Loucy (cell line): ENCODE measurements around the gene KCNMB2.

Source experiments
- EZH2phosphoT487 ChIP-seq: fragments of 200-600 bp; IDR thresholded peaks from 2 replicates; pipeline ENCODE4 v1.6.1; 2018; ENCODE audit warnings: antibody characterized with exemption, mild to moderate bottlenecking, moderate library complexity, borderline replicate concordance
- TF ChIP-seq, protein P1 (sequence below): fragments of 200-600 bp; sonication (generic); conservative IDR thresholded peaks from 2 replicates; pipeline ENCODE4 v1.5.1; 2014; ENCODE audit warnings: mild to moderate bottlenecking, antibody characterized with exemption, low read length

GRCh38 chr3:178669758-178670157 is 133.5 kb downstream of the KCNMB2 start:
- TF ChIP-seq, protein P1, sequence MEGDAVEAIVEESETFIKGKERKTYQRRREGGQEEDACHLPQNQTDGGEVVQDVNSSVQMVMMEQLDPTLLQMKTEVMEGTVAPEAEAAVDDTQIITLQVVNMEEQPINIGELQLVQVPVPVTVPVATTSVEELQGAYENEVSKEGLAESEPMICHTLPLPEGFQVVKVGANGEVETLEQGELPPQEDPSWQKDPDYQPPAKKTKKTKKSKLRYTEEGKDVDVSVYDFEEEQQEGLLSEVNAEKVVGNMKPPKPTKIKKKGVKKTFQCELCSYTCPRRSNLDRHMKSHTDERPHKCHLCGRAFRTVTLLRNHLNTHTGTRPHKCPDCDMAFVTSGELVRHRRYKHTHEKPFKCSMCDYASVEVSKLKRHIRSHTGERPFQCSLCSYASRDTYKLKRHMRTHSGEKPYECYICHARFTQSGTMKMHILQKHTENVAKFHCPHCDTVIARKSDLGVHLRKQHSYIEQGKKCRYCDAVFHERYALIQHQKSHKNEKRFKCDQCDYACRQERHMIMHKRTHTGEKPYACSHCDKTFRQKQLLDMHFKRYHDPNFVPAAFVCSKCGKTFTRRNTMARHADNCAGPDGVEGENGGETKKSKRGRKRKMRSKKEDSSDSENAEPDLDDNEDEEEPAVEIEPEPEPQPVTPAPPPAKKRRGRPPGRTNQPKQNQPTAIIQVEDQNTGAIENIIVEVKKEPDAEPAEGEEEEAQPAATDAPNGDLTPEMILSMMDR, result no peak
- no peak for TF ChIP-seq EZH2phosphoT487
